Mucosa of descending colon (tissue), 3 donors: Measurements from ENCODE around the gene B3GLCT. TPM values are rescaled to one million over a fixed set of nuclear protein-coding genes. Genes with fewer than 3 reads are reported as not detected.

Experiments used
- ATAC-seq: fragments of 200-7000 bp; cut with Tn5 transposase; one replicate; pipeline ENCODE4 v1.9.1; 2020; ENCODE audit warnings: mild to moderate bottlenecking, moderate library complexity
- DNase-seq, 3 donors: peaks; one replicate each; pipeline ENCODE4 v3.0.0-alpha.2; 2020
- H3K36me3 ChIP-seq: fragments of 200-600 bp; one replicate; pipeline ENCODE4 v1.8.0; 2021; ENCODE audit warnings: low read depth, mild to moderate bottlenecking
- H3K4me1 ChIP-seq: fragments of 200-600 bp; one replicate; pipeline ENCODE4 v1.8.0; 2021; ENCODE audit warnings: low read depth, mild to moderate bottlenecking
- H3K4me3 ChIP-seq: fragments of 200-600 bp; one replicate; pipeline ENCODE4 v1.8.0; 2021; ENCODE audit warnings: mild to moderate bottlenecking
- H3K9me3 ChIP-seq: fragments of 200-600 bp; one replicate; pipeline ENCODE4 v1.8.0; 2021; ENCODE audit warnings: mild to moderate bottlenecking
- CTCF ChIP-seq: fragments of 200-600 bp; IDR thresholded peaks from one replicate; pipeline ENCODE4 v1.8.0; 2022; ENCODE audit warnings: antibody characterized with exemption, mild to moderate bottlenecking
- intact Hi-C, 2 donors: fragments of 100-400 bp; cut with DNase I in 1 of 2; cut with micrococcal nuclease in 1 of 2; formaldehyde crosslinking; loops; one replicate each; pipeline versions ENCODE4 v1.11.0 to v1.11.1; 2022; cut with DNase I, micrococcal nuclease
- total RNA-seq, 3 donors: library from RNA; stranded (reverse); fragmentation: NEBNext Ultra II Directional in 2 of 3; extraction: Animal tissue kit (Norgen Biotek cat#: 25700) in 2 of 3; gene quantifications; one replicate each; pipeline versions ENCODE4 v1.2.1 to v1.2.4, GENCODE V29; 2021 to 2023
- donor health status: DM: no; HTN: no; CAD: no; lungs with moderate emphysema.
- donor health status: DM: no; HTN: no; CAD: no.
- donor health status: DM: no; HTN: yes; CAD: no.

B3GLCT gene
- total RNA-seq, 3 donors from 2014 or later = 3.1 to 5.1 (median 4.0) TPM

GRCh38 chr13:31351376-31351775, 151.6 kb downstream of the B3GLCT start:
- intact Hi-C loops = no loop called here
- DNase-seq (no peak), ATAC-seq (no peak)
- no peak overlapping the region for H3K4me3 ChIP-seq
- H3K4me1 ChIP-seq = no peaks in the 10 kb centered on the region
- H3K9me3 ChIP-seq = peaks cover 9% of the 10 kb centered on the region
- no peaks in the 10 kb centered on the region for H3K36me3 ChIP-seq
- TF ChIP-seq CTCF = no peak

- H3K36me3 ChIP-seq = no peaks in the 10 kb centered on the region
- ATAC-seq = no peak
Observed at GRCh38 chr13:31352467-31352866, 152.7 kb downstream of the B3GLCT start.

GRCh38 chr13:31355001-31355400, 155.2 kb downstream of the B3GLCT start:
- Histone ChIP-seq H3K4me1 (no peaks in the 10 kb centered on the region), H3K9me3 (peaks cover 9% of the 10 kb centered on the region), H3K36me3 (no peaks in the 10 kb centered on the region), H3K4me3 (no peak overlapping the region)
- no peak for ATAC-seq
- intact Hi-C loops = no loop called here
- no peak for DNase-seq
- TF ChIP-seq CTCF = no peak

More at GRCh38 chr13:31352467-31352866, 152.7 kb downstream of the B3GLCT start:
- H3K9me3 ChIP-seq = peaks cover 9% of the 10 kb centered on the region
- TF ChIP-seq CTCF = no peak
- no peaks in the 10 kb centered on the region for H3K4me1 ChIP-seq
- H3K4me3 ChIP-seq = no peak overlapping the region
- DNase-seq = no peak
- intact Hi-C loops = no loop called here

GRCh38 chr13:31356991-31357390, 157.2 kb downstream of the B3GLCT start:
- no peak for DNase-seq
- Histone ChIP-seq H3K36me3 (no peaks in the 10 kb centered on the region), H3K4me1 (no peaks in the 10 kb centered on the region), H3K9me3 (peaks cover 9% of the 10 kb centered on the region), H3K4me3 (no peak overlapping the region)
- no peak for TF ChIP-seq CTCF
- ATAC-seq = no peak
- intact Hi-C loops = no loop called here

GRCh38 chr13:31357581-31357980, 157.8 kb downstream of the B3GLCT start:
- H3K36me3 ChIP-seq = no peaks in the 10 kb centered on the region
- no peaks in the 10 kb centered on the region for H3K4me1 ChIP-seq
- intact Hi-C loops = no loop called here
- ATAC-seq (no peak), DNase-seq (no peak)
- H3K4me3 ChIP-seq = no peak overlapping the region
- peaks cover 9% of the 10 kb centered on the region for H3K9me3 ChIP-seq
- no peak for TF ChIP-seq CTCF

- H3K36me3 ChIP-seq = no peaks in the 10 kb centered on the region
- peaks cover 12% of the 10 kb centered on the region for H3K9me3 ChIP-seq
- TF ChIP-seq CTCF = no peak
- DNase-seq (no peak), ATAC-seq (no peak)
- no peaks in the 10 kb centered on the region for H3K4me1 ChIP-seq
- intact Hi-C loops = no loop called here
- H3K4me3 ChIP-seq = no peak overlapping the region
Observed at GRCh38 chr13:31361673-31362072, 161.9 kb downstream of the B3GLCT start.
